Stomach (tissue), 4 donors: Measurements from ENCODE around the gene GJA9.
A peak's percentile ranks its signal among the peaks of the same experiment; 100 is the strongest.

Experiments
- POLR2A ChIP-seq, 4 donors: fragments of 450-650 bp; IDR thresholded peaks; one replicate each; pipeline ENCODE4 v1.6.1; 2016; ENCODE audit warnings: antibody characterized with exemption in 4 of 4, control low read depth in 2 of 4, mild to moderate bottlenecking in 1 of 4, moderate library complexity in 1 of 4
- TF ChIP-seq, protein P1 (sequence below), 7 experiments: fragments of 450-650 bp in 4 of 7; fragments of 200-600 bp in 3 of 7; sonication (generic) in 3 of 7; IDR thresholded peaks; one replicate each; pipeline ENCODE4 v1.5.1; 2016 to 2019; ENCODE audit warnings: antibody characterized with exemption in 7 of 7, control low read depth in 2 of 7, mild to moderate bottlenecking in 1 of 7

DNA sequence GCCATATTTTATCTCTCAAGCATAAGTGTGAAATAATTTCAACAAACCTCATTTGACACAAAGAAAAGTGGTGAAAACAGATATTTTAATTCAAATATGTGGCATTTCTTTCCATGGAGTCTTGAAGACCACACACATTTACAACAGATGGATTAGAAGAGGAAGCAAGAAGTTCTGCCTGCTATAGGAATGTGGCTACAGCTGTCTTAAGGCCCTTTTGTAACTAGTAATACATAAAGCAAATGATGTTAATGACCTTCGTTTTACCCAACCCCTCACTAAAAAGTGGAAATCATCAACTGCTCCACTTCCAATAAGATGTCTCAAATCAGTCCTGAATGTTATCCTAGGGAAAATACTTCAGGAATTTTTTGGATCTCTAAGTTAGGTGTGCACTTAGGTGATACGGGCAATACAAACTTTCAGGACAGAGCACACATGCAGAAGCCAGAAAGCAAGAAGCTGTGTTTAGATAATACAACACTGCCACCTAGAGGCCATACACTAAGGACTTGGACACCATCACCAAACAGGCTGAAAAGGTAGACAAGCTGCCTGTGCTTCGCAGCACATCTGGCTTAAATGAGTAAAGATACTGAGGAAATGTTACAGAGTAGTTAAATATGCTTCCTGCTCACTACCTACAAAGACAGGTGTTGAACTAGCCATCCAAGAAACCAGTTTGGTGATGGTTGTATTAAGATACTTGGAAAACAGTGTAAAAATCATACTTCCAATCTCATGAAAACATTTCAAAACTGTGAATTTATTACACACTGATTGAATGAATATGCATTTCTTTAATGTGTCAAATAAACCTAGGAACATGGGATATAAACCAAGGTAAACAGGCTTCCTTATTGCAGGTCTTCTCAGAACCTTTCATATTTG is 46.2 kb downstream of the GJA9 start:
- TF ChIP-seq, protein P1, sequence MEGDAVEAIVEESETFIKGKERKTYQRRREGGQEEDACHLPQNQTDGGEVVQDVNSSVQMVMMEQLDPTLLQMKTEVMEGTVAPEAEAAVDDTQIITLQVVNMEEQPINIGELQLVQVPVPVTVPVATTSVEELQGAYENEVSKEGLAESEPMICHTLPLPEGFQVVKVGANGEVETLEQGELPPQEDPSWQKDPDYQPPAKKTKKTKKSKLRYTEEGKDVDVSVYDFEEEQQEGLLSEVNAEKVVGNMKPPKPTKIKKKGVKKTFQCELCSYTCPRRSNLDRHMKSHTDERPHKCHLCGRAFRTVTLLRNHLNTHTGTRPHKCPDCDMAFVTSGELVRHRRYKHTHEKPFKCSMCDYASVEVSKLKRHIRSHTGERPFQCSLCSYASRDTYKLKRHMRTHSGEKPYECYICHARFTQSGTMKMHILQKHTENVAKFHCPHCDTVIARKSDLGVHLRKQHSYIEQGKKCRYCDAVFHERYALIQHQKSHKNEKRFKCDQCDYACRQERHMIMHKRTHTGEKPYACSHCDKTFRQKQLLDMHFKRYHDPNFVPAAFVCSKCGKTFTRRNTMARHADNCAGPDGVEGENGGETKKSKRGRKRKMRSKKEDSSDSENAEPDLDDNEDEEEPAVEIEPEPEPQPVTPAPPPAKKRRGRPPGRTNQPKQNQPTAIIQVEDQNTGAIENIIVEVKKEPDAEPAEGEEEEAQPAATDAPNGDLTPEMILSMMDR (IDR thresholded peaks at IDR 0.05): peak in 5 of 7 experiments; percentile 59 to 84 (median 74)
- no peak for TF ChIP-seq POLR2A (IDR thresholded peaks at IDR 0.05)
